Activated T-helper 2 cell treated with anti-CD3 and anti-CD28 coated beads, Interferon-gamma antibody, Interleukin-2, Interleukin-4, amounts not matched to agents 10 μg/mL and 5 μg/mL and 100 μg/mL, durations not matched to agents 14 hours and 24 hours and 36 hours (primary cell): ENCODE measurements around the gene KCNK7. TPM values are rescaled to one million over a fixed set of nuclear protein-coding genes. Genes with fewer than 3 reads are reported as not detected.
A peak's percentile ranks its signal among the peaks of the same experiment; 100 is the strongest.

Source experiments
- DNase-seq: peaks from one replicate; pipeline ENCODE4 v3.0.0; 2021; ENCODE audit warnings: low spot score
- H3K27ac Mint-ChIP-seq: one replicate; pipeline ENCODE4 v1.8.0; 2021; ENCODE audit warnings: mixed read lengths
- H3K27me3 Mint-ChIP-seq: one replicate; pipeline ENCODE4 v1.8.0; 2021; ENCODE audit warnings: low read depth, mixed read lengths
- H3K36me3 Mint-ChIP-seq: one replicate; pipeline ENCODE4 v1.8.0; 2021; ENCODE audit warnings: low read depth, mixed read lengths
- H3K4me1 Mint-ChIP-seq: one replicate; pipeline ENCODE4 v1.8.0; 2021; ENCODE audit warnings: low read depth, mixed read lengths
- H3K4me3 Mint-ChIP-seq: one replicate; pipeline ENCODE4 v1.8.0; 2021; ENCODE audit warnings: low read depth, mild to moderate bottlenecking, moderate library complexity, mixed read lengths
- H3K9me3 Mint-ChIP-seq: one replicate; pipeline ENCODE4 v1.8.0; 2021; ENCODE audit warnings: mixed read lengths
- intact Hi-C: fragments of 100-400 bp; cut with micrococcal nuclease; formaldehyde crosslinking; loops from one replicate; pipeline ENCODE4 v1.15.1; 2023
- total RNA-seq: library from RNA; stranded (reverse); gene quantifications from 2 replicates; pipeline ENCODE4 v1.2.3, GENCODE V29; 2022

KCNK7 gene
- total RNA-seq, 1 donor from 2014 or later: 0.78 TPM

- Mint-ChIP-seq H3K27ac (peak overlapping the region; percentile 45), H3K27me3 (no peaks in the 10 kb centered on the region), H3K9me3 (no peaks in the 10 kb centered on the region), H3K4me1 (peaks cover 43% of the 10 kb centered on the region), H3K4me3 (peak overlapping the region; percentile 32), H3K36me3 (no peaks in the 10 kb centered on the region)
- no peak for DNase-seq
- intact Hi-C loops: no loop called here
These were observed 36.6 kb downstream of the KCNK7 start for GRCh38 chr11:65558930-65559509.

DNA sequence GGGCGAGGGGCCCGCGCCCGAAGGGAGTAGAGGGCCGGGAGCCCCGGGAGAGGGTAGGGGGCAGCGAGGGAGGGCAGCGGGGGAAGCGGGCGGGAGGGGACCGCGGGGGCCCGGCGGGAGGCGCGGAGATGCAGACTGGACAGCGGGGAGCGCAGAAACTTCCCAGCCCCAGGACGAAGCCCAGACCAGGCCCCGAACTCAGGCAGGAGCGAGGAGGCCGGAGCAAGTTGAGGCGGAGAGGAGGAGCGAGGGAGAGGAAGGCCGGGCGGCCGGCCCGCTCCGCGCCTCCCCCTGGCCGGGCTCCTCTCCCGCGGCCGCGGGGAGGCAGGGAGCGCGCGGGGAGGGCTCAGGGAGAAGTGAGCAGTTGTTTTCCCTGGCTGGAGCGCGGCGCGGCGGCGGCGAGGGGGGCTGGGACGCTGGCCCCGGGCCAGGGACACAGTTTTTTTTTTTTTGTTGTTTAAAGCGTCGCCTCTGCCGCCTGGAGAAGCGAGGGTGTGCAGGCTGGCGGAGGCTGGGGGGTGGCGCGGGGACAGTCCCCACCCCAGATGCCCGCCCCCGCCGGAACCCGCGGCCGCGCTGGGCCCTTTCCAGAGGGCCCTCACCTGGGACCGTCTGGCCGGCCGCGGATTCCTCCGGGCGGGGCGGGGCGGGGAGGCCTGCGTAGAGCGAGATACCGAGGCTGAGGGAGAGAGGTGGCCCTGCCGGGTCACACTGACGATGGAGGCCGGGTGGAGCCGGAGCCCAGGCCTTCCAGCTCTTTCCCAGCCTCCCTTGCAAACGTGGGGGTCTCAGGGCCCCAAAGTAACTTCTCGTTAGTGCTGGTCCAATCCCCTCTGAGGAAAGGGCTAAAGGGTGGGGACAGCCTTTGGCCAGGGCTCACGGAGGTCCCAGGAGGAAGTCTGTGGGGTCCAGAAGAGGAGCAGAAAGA is 37.3 kb downstream of the KCNK7 start, which contains the start of gene LTBP3:
Gene LTBP3 (minus strand): TSS at position 358 of the 928 bp plus-strand sequence. CDS start 400 bp downstream, outside the sequence.
- DNase-seq: no peak
- H3K27ac Mint-ChIP-seq: peak within 1 kb of the TSS; percentile 71
- H3K27me3 Mint-ChIP-seq: no peaks in the 10 kb centered on the region
- peaks cover 43% of the 10 kb centered on the region for H3K4me1 Mint-ChIP-seq
- H3K4me3 Mint-ChIP-seq: peak within 1 kb of the TSS; percentile 82
- no peaks in the 10 kb centered on the region for H3K9me3 Mint-ChIP-seq
- intact Hi-C loops: no loop called here
- no peaks in the 10 kb centered on the region for H3K36me3 Mint-ChIP-seq

DNA sequence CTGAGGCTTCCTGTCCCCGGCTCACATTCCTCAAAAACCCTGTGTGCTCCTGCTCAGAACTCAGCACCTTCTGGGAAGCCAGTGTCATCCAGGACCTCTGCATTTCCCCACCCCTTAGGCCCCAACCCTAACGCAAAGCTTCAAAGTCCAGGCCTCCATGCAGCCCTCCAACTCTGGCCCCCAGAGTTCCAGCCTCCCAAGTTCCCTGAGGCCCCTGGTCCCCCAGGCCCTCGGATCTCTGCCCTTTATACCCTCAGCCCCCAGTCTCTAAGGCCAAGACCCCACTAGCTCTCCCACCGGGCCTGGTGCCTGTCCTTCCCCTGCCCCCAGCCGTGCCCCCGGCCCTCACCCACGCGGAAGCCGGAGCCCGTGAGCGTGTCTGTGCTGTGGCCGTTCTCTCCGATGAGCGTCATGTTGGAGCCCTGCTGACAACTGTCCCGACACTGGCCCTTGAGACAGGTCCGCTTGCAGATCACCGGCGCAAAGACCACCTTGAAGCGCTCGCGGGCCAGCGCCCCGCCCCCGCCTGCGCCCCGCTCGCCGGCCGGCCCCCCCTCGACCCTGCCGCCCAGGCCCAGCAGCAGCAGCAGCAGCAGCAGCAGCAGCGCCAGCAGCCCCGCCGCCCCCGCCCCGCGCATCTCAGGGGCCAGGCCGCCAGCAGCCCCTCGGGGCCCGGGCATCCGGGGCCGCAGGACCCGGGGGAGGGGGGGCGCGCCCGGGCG is 38.2 kb downstream of the KCNK7 start:
- intact Hi-C loops: no loop called here
- Mint-ChIP-seq H3K9me3 (no peaks in the 10 kb centered on the region), H3K4me1 (peaks cover 48% of the 10 kb centered on the region), H3K4me3 (peak overlapping the region; percentile 82), H3K27ac (peak overlapping the region; percentile 71), H3K36me3 (peaks cover under 1% of the 10 kb centered on the region), H3K27me3 (no peaks in the 10 kb centered on the region)
- no peak for DNase-seq

DNA sequence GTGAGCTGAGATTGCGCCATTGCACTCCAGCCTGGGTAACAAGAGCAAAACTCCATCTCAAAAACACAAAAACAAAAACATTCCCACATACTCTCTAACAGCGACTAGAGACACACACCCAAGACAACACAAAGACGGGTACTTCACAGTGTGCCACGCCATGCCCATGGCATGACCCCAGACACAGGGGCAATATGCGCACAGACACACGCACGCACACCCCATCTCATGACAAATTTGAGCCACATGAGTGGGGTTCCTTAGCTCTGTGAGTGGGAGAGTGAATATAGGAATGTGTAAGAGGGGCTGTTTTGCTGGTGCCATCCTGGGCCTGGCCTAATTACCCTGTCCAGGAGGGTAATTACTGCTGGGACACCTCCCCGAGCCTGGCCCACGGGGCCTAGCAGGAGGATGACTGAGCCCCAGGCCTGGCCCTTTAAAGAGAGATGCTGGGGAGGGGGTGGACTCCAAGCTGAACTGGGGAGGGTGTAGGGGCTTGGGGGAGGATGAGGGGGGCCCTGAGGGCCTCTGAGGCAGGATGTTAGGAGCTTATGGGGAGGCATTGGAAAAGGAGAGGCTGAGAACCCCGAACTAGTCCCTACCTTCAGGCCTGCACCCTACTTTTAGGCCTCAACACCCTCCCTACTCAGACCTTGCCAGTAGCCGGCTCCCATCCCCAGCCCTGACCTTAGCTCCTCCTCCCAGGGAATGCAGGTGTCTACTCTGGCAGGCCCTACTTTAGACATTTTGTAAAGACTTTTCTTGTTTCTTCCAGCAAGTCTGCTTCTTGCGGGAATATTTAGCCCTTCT is 38.9 kb downstream of the KCNK7 start:
- Mint-ChIP-seq H3K4me3 (peak overlapping the region; percentile 82), H3K4me1 (peaks cover 55% of the 10 kb centered on the region), H3K27ac (peak overlapping the region; percentile 71), H3K27me3 (no peaks in the 10 kb centered on the region), H3K9me3 (no peaks in the 10 kb centered on the region), H3K36me3 (peaks cover 8% of the 10 kb centered on the region)
- no peak for DNase-seq
- intact Hi-C loops: no loop called here

DNA sequence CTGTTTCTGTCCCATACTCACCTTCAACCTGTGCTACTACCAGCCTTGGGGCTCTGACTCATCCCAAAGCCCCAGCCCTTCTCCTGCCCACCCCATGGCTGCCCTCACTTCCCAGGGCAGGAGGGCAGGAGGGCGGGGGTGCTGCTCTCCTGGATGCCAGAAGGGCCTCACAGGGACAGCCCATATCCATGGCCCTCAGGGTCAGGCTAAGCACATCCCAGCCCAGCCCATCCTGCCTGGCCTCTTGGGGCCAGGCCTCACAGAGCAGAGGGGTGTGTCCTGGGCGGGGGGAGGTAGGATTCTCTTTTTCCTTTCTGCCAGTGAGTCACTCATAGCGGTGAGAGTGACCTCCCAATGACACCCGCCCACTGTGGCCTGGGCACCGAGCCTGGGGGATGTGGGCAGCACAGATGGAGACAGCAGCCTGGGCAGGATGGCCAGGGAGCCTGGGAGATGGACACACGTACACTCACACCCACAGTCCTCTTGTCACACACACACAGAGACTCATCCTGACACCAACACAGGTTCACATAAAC is 39.8 kb downstream of the KCNK7 start:
- no peaks in the 10 kb centered on the region for H3K27me3 Mint-ChIP-seq
- intact Hi-C loops: no loop called here
- no peak for DNase-seq
- no peaks in the 10 kb centered on the region for H3K9me3 Mint-ChIP-seq
- H3K4me1 Mint-ChIP-seq: peaks cover 60% of the 10 kb centered on the region
- H3K4me3 Mint-ChIP-seq: peak overlapping the region; percentile 82
- peaks cover 17% of the 10 kb centered on the region for H3K36me3 Mint-ChIP-seq
- peak overlapping the region; percentile 71 for H3K27ac Mint-ChIP-seq

GRCh38 chr11:65554842-65555430 is 40.7 kb downstream of the KCNK7 start:
- H3K36me3 Mint-ChIP-seq: peaks cover 22% of the 10 kb centered on the region
- H3K27me3 Mint-ChIP-seq: no peaks in the 10 kb centered on the region
- peak overlapping the region; percentile 31 for H3K4me3 Mint-ChIP-seq
- peaks cover 53% of the 10 kb centered on the region for H3K4me1 Mint-ChIP-seq
- no peaks in the 10 kb centered on the region for H3K9me3 Mint-ChIP-seq
- H3K27ac Mint-ChIP-seq: peak overlapping the region; percentile 42
- intact Hi-C loops: no loop called here
- no peak for DNase-seq

- peak overlapping the region; percentile 42 for H3K27ac Mint-ChIP-seq
- peak overlapping the region; percentile 31 for H3K4me3 Mint-ChIP-seq
- H3K4me1 Mint-ChIP-seq: peaks cover 49% of the 10 kb centered on the region
- no peaks in the 10 kb centered on the region for H3K9me3 Mint-ChIP-seq
- no peaks in the 10 kb centered on the region for H3K27me3 Mint-ChIP-seq
- H3K36me3 Mint-ChIP-seq: peaks cover 27% of the 10 kb centered on the region
- DNase-seq: no peak
- intact Hi-C loops: no loop called here
These were observed 41.4 kb downstream of the KCNK7 start for GRCh38 chr11:65554057-65554818.

GRCh38 chr11:65553301-65554001 is 42.1 kb downstream of the KCNK7 start:
- intact Hi-C loops: no loop called here
- DNase-seq: peak; percentile 80
- Mint-ChIP-seq H3K36me3 (peaks cover 34% of the 10 kb centered on the region), H3K9me3 (no peaks in the 10 kb centered on the region), H3K4me3 (peak overlapping the region; percentile 26), H3K4me1 (peaks cover 49% of the 10 kb centered on the region), H3K27me3 (no peaks in the 10 kb centered on the region), H3K27ac (peak overlapping the region; percentile 15)

DNA sequence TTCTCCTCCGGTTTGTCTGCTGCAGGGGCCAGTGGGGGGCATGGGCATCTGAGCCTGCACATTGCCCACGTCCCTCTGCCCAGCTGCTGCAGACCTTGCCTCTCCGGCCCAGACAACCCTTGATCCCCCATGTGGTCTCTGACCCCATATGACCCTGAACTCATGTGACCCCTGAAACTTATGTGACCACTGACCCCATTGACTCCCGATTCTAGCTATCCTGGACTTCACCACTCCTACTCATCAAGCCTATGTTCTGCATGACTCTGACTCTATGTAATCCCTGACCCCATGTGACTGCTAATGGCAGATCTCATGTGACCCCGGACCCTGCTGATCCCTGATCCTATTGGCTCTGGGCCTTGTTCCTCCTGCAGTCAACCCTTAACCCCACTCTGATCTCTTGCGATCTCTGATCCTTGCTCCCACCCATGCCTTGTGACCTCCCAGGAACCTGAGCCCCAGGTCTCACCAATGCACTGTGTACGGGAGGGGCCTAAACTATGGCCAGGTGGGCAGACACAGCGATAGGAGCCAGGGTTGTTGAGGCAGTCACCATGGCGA is 43.1 kb downstream of the KCNK7 start:
- DNase-seq: no peak
- Mint-ChIP-seq H3K27me3 (no peaks in the 10 kb centered on the region), H3K36me3 (peaks cover 41% of the 10 kb centered on the region), H3K4me1 (peaks cover 56% of the 10 kb centered on the region), H3K9me3 (no peaks in the 10 kb centered on the region), H3K27ac (peak overlapping the region; percentile 1), H3K4me3 (no peak overlapping the region)
- intact Hi-C loops: no loop called here

GRCh38 chr11:65551572-65552387 is 43.8 kb downstream of the KCNK7 start:
- Mint-ChIP-seq H3K27me3 (no peaks in the 10 kb centered on the region), H3K9me3 (no peaks in the 10 kb centered on the region), H3K4me1 (peaks cover 51% of the 10 kb centered on the region), H3K27ac (no peak overlapping the region), H3K36me3 (peaks cover 42% of the 10 kb centered on the region), H3K4me3 (no peak overlapping the region)
- intact Hi-C loops: no loop called here
- peak; percentile 55 for DNase-seq
